Suprapubic skin (tissue), 4 donors: Measurements from ENCODE around the gene TCERG1L. TPM values are rescaled to one million over a fixed set of nuclear protein-coding genes. Genes with fewer than 3 reads are reported as not detected.

Experiments used
- DNase-seq, 2 donors: peaks; one replicate each; pipeline ENCODE4 v3.0.0-alpha.2; 2019; ENCODE audit warnings: low spot score in 2 of 2
- H3K27ac ChIP-seq: fragments of 200-600 bp; sonication (generic); one replicate; pipeline ENCODE4 v1.5.1; 2019
- H3K27me3 ChIP-seq: fragments of 200-600 bp; sonication (generic); one replicate; pipeline ENCODE4 v1.5.1; 2019
- H3K36me3 ChIP-seq: fragments of 200-600 bp; sonication (generic); one replicate; pipeline ENCODE4 v1.5.1; 2019
- H3K4me1 ChIP-seq: fragments of 200-600 bp; sonication (generic); one replicate; pipeline ENCODE4 v1.5.1; 2019
- H3K4me3 ChIP-seq: fragments of 200-600 bp; sonication (generic); one replicate; pipeline ENCODE4 v1.5.1; 2019; ENCODE audit warnings: mild to moderate bottlenecking
- H3K9me3 ChIP-seq: fragments of 200-600 bp; sonication (generic); one replicate; pipeline ENCODE4 v1.5.1; 2019
- CTCF ChIP-seq, 2 donors: fragments of 200-600 bp in 1 of 2; fragments of 450-650 bp in 1 of 2; sonication (generic) in 1 of 2; IDR thresholded peaks; one replicate each; pipeline ENCODE4 v1.5.1; 2016 to 2019; ENCODE audit warnings: antibody characterized with exemption in 2 of 2, mild to moderate bottlenecking in 1 of 2, moderate library complexity in 1 of 2
- EP300 ChIP-seq: sonication (generic); formaldehyde crosslinking; IDR thresholded peaks from one replicate; pipeline ENCODE4 v1.6.1; 2017; ENCODE audit warnings: antibody characterized with exemption
- POLR2A ChIP-seq, 2 donors: fragments of 450-650 bp; IDR thresholded peaks; one replicate each; pipeline ENCODE4 v1.6.1; 2017; ENCODE audit warnings: antibody characterized with exemption in 2 of 2, mild to moderate bottlenecking in 2 of 2, moderate library complexity in 2 of 2
- POLR2AphosphoS5 ChIP-seq, 3 donors: sonication (generic); formaldehyde crosslinking; IDR thresholded peaks; one replicate each; pipeline ENCODE4 v1.6.1; 2017; ENCODE audit warnings: antibody characterized with exemption in 3 of 3
- WGBS: methylation state at CpG from one replicate; pipeline ENCODE4 v1.1.5; 2018; 5-methylcytosine and 5-hydroxymethylcytosine counted together
- total RNA-seq, 4 donors: library from RNA; depleted of rRNA; stranded (reverse); fragments of >200 nt; gene quantifications; one replicate each; pipeline ENCODE4 v1.1.0, GENCODE V29; 2016

Gene TCERG1L
- total RNA-seq, 4 donors from 2014 or later: 0.32 to 1.0 (median 0.51) TPM

DNA sequence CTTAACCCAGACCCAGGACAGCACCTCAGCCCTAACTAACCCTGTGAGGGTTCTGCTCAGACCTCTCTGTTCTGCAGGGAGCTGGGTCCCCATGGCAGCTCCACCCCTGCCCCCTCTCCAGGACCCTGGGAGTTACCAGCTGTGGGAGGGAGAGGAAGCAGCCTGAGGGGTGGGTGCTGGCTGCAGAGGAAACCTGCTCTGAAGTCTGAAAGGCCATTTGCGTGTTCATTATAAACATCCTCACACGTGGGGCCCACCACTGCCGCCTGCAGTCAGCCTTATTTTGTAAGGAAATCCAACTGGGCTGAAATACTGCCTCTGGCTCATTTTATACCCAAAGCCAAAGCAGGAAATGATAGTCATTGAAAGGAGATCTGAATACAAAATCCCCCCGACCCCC lies 195.7 kb downstream of the TCERG1L start:
- no peak overlapping the region for H3K4me3 ChIP-seq
- TF ChIP-seq POLR2AphosphoS5 (IDR thresholded peaks at IDR 0.05) (no peak), CTCF (IDR thresholded peaks at IDR 0.05) (no peak), POLR2A (IDR thresholded peaks at IDR 0.05) (no peak), EP300 (no peak)
- H3K36me3 ChIP-seq: no peaks in the 10 kb centered on the region
- H3K27ac ChIP-seq: no peak overlapping the region
- no peaks in the 10 kb centered on the region for H3K27me3 ChIP-seq
- WGBS: 78% methylated on average over 4 of the region's 4 CpGs
- H3K9me3 ChIP-seq: no peaks in the 10 kb centered on the region
- H3K4me1 ChIP-seq: no peaks in the 10 kb centered on the region
- no peak for DNase-seq

GRCh38 chr10:131115321-131115720 lies 196.2 kb downstream of the TCERG1L start:
- no peaks in the 10 kb centered on the region for H3K27me3 ChIP-seq
- no peaks in the 10 kb centered on the region for H3K4me1 ChIP-seq
- DNase-seq: no peak
- H3K27ac ChIP-seq: no peak overlapping the region
- TF ChIP-seq CTCF (IDR thresholded peaks at IDR 0.05) (no peak), POLR2A (IDR thresholded peaks at IDR 0.05) (no peak), POLR2AphosphoS5 (IDR thresholded peaks at IDR 0.05) (no peak), EP300 (no peak)
- H3K4me3 ChIP-seq: no peak overlapping the region
- H3K9me3 ChIP-seq: no peaks in the 10 kb centered on the region
- 93% methylated on average over 14 of the region's 14 CpGs for WGBS
- no peaks in the 10 kb centered on the region for H3K36me3 ChIP-seq

GRCh38 chr10:131114846-131115245 lies 196.7 kb downstream of the TCERG1L start:
- TF ChIP-seq CTCF (IDR thresholded peaks at IDR 0.05) (no peak), POLR2A (IDR thresholded peaks at IDR 0.05) (no peak), EP300 (no peak), POLR2AphosphoS5 (IDR thresholded peaks at IDR 0.05) (no peak)

GRCh38 chr10:131113709-131114291 lies 197.7 kb downstream of the TCERG1L start:
- H3K27ac ChIP-seq: no peak overlapping the region
- no peaks in the 10 kb centered on the region for H3K27me3 ChIP-seq
- 74% methylated on average over 6 of the region's 6 CpGs for WGBS
- H3K4me3 ChIP-seq: no peak overlapping the region
- no peaks in the 10 kb centered on the region for H3K4me1 ChIP-seq
- no peaks in the 10 kb centered on the region for H3K36me3 ChIP-seq
- TF ChIP-seq EP300 (no peak), POLR2A (IDR thresholded peaks at IDR 0.05) (no peak), POLR2AphosphoS5 (IDR thresholded peaks at IDR 0.05) (no peak), CTCF (IDR thresholded peaks at IDR 0.05) (no peak)
- no peak for DNase-seq
- no peaks in the 10 kb centered on the region for H3K9me3 ChIP-seq

More at GRCh38 chr10:131114846-131115245, 196.7 kb downstream of the TCERG1L start:
- WGBS: 83% methylated on average over 11 of the region's 15 CpGs
- Histone ChIP-seq H3K27ac (no peak overlapping the region), H3K9me3 (no peaks in the 10 kb centered on the region), H3K36me3 (no peaks in the 10 kb centered on the region), H3K27me3 (no peaks in the 10 kb centered on the region), H3K4me1 (no peaks in the 10 kb centered on the region), H3K4me3 (no peak overlapping the region)
- no peak for DNase-seq

DNA sequence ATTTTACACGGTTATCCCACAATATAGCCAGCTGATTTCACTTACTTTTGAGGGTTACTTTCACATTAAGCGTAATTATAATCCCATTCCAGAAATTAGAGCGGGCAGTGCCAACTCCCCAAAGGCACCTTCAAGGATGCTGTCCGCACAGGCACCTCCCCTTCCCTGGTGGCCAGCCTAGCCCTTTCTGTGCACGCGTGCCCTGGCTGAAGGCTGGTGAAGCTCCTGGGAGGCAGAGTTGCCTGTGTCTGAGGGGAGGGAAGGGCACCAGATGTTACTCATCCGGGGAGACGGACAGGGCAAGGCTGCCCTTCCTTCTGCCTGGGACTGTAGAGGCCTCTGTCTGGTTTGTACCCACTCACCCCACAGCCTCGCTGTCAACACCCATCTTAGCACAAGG lies 198.4 kb downstream of the TCERG1L start:
- Histone ChIP-seq H3K27me3 (no peaks in the 10 kb centered on the region), H3K36me3 (no peaks in the 10 kb centered on the region), H3K27ac (no peak overlapping the region), H3K4me1 (no peaks in the 10 kb centered on the region), H3K9me3 (no peaks in the 10 kb centered on the region), H3K4me3 (no peak overlapping the region)
- TF ChIP-seq EP300: no peak
- TF ChIP-seq POLR2AphosphoS5 (IDR thresholded peaks at IDR 0.05): no peak
- no peak for DNase-seq
- 91% methylated on average over 7 of the region's 9 CpGs for WGBS

DNA sequence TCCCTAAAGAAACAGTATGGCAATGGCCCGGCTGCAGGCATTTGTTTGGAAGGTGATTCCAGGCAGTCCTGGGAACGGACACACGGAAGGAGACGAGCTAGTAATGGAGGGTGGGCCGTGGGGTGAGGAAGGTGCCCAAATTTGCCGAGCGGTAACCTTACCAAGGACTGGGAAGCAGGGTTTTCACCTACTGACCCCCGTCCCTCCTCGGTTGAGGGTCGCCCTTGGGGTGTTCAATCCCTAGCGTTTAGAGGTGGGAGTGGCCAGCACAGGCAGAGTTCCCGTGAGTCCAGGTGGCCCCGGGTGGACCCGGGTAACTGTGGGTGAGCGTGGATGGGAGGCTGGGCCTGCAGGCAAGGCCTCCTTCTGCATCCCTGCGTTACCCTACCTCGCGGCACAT lies 198.8 kb downstream of the TCERG1L start:
- 94% methylated on average over 18 of the region's 18 CpGs for WGBS
- DNase-seq: no peak
- TF ChIP-seq POLR2AphosphoS5 (IDR thresholded peaks at IDR 0.05) (no peak), CTCF (IDR thresholded peaks at IDR 0.05) (no peak), EP300 (no peak)
- H3K27ac ChIP-seq: no peak overlapping the region
- H3K4me1 ChIP-seq: no peaks in the 10 kb centered on the region
- H3K9me3 ChIP-seq: peaks cover 3% of the 10 kb centered on the region
- H3K27me3 ChIP-seq: no peaks in the 10 kb centered on the region
- no peak overlapping the region for H3K4me3 ChIP-seq
- no peaks in the 10 kb centered on the region for H3K36me3 ChIP-seq
